NCI-H774 (cell line): Measurements from ENCODE around the gene CEP164.

Experiments used
- DNase-seq: peaks from one replicate; lab custom pipeline; 2025; lab: John Stamatoyannopoulos, UW

Gene CEP164

GRCh38 chr11:117421476-117421875 lies 93.8 kb downstream of the CEP164 start:
- DNase-seq = no peak

- no peak for DNase-seq
Measured at GRCh38 chr11:117423046-117423575, 95.5 kb downstream of the CEP164 start.

GRCh38 chr11:117424781-117425180 lies 97.1 kb downstream of the CEP164 start:
- no peak for DNase-seq

GRCh38 chr11:117425679-117426296 lies 98.1 kb downstream of the CEP164 start:
- no peak for DNase-seq

GRCh38 chr11:117426297-117426685 lies 98.6 kb downstream of the CEP164 start:
- peak; percentile 44 for DNase-seq

GRCh38 chr11:117426941-117427340 lies 99.3 kb downstream of the CEP164 start:
- no peak for DNase-seq

GRCh38 chr11:117427356-117427874 lies 99.8 kb downstream of the CEP164 start:
- DNase-seq = no peak

GRCh38 chr11:117428186-117428855 lies 100.7 kb downstream of the CEP164 start:
- no peak for DNase-seq

GRCh38 chr11:117428856-117429229 lies 101.2 kb downstream of the CEP164 start:
- DNase-seq = no peak

GRCh38 chr11:117430293-117430955 lies 102.8 kb downstream of the CEP164 start:
- DNase-seq = no peak

GRCh38 chr11:117431436-117431835 lies 103.8 kb downstream of the CEP164 start:
- DNase-seq = no peak

- DNase-seq = no peak
Measured at GRCh38 chr11:117433717-117434116, 106.1 kb downstream of the CEP164 start.

GRCh38 chr11:117434481-117434880 lies 106.8 kb downstream of the CEP164 start:
- no peak for DNase-seq

- no peak for DNase-seq
Measured at GRCh38 chr11:117435326-117435725, 107.7 kb downstream of the CEP164 start.

- no peak for DNase-seq
Measured at GRCh38 chr11:117437041-117437790, 109.6 kb downstream of the CEP164 start.

- no peak for DNase-seq
Measured at GRCh38 chr11:117437791-117438130, 110.1 kb downstream of the CEP164 start.

- no peak for DNase-seq
Measured at GRCh38 chr11:117438371-117439000, 110.8 kb downstream of the CEP164 start.

GRCh38 chr11:117439256-117439655 lies 111.6 kb downstream of the CEP164 start:
- no peak for DNase-seq

GRCh38 chr11:117440258-117440657 lies 112.6 kb downstream of the CEP164 start:
- DNase-seq = no peak

GRCh38 chr11:117441146-117441975 lies 113.7 kb downstream of the CEP164 start:
- DNase-seq = no peak
